ENCODE data around the gene ARPC2. TPM values are rescaled to one million over a fixed set of nuclear protein-coding genes. Genes with fewer than 3 reads are reported as not detected.

Gene ARPC2
- total RNA-seq, 1 donor from 2014 or later, result 446 TPM

DNA sequence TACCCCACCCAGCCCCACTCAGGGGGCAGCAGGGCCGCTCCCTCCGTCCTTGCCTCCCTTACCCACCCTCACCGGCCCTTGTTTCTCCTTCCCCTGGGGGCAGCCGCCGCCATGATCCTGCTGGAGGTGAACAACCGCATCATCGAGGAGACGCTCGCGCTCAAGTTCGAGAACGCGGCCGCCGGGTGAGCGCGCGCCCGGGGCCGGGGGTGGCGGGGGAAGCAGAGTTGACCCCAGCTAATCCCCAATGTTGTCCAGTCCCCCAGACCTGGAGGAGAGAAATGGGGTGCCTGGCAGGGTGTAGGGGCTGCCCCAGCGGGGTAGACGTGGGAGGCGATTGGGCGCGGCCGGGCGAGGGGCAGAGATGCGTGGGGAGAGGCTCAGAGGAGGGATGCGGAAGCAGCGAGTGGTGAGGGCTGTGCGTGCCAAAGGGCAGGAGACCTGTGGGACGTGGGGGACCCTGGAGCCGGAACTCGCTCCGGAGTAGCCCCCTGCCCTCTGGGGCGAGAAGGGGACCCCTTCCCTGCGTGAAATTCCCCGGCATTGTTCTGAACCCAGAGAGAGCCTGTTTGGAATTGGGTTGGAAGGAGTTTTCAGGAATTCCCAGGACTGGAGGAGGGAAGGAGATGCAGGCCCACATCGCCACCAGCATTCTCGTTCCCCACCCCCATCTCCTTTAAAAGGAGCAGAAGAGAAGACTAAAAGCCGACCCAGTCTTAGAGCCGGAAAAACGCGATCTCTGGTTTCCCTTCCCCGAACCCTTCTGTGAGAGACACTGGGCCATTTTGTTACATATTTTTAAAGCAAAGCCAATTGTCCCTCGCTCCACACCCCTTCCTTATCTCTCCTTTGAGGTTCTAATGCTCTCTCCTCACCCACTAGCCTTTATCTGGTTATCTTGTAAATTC lies 625 bp downstream of the ARPC2 start:
- DNase-seq (ENCODE audit: low read depth, low spot score), result no peak

- no peak for DNase-seq (ENCODE audit: low read depth, low spot score)
Measured at GRCh38 chr2:218218268-218219185, 1.5 kb downstream of the ARPC2 start.

GRCh38 chr2:218219934-218220333 lies 2.9 kb downstream of the ARPC2 start:
- no peak for DNase-seq (ENCODE audit: low read depth, low spot score)

GRCh38 chr2:218221000-218221399 lies 4.0 kb downstream of the ARPC2 start:
- DNase-seq (ENCODE audit: low read depth, low spot score), result no peak

GRCh38 chr2:218223046-218223445 lies 6.1 kb downstream of the ARPC2 start:
- DNase-seq (ENCODE audit: low read depth, low spot score), result no peak

DNA sequence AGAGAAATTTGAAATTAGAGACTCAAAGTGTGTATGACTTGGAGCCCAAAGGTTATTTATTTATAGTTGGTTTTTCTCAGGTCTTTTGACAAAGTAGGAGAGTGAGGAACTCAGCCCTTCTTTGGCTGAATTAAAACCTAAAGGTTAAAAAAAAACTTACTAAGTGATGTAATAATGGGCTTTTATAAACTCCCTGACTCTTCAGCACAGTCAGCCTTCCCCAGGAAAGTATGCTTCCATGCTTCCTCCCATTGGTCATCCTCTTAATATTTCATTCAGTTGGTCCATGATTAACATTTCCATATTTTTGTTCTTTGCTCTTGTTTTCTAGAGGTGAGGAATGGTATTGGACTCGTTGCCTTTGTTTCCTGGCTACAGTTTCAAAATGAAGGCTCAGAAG lies 7.2 kb downstream of the ARPC2 start:
- DNase-seq (ENCODE audit: low read depth, low spot score), result no peak

GRCh38 chr2:218226903-218227302 lies 9.9 kb downstream of the ARPC2 start:
- no peak for DNase-seq (ENCODE audit: low read depth, low spot score)

DNA sequence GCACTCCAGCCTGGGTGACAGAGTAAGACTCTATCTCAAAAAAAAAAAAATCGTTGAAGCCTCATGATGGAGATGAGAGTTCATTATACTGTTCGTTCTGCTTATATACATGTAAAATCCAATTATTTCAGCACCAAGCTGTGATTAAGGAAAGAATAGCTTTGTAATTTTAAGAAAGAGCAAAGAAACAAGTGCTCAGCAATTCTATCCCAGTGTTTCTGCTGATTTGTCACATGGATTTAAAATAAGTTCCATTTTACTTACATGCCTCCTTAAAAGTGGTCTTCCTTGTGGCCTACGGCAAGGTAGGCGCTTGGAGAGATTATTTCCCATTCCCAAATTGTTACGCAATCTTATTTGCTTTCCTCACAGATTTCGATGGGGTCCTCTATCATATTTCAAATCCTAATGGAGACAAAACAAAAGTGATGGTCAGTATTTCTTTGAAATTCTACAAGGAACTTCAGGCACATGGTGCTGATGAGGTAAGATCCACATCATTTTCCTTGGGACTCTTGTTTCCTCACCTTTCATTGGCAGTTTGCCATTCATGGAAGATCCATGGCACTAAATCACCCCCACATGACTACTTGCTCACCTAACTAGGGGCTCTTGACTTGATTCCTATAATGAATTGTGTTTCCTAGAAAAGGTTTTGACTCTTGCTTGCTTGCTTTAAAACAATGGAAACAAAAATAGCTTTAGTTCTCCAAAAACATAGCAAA lies 11.5 kb downstream of the ARPC2 start:
- no peak for DNase-seq (ENCODE audit: low read depth, low spot score)

GRCh38 chr2:218229239-218229638 lies 12.2 kb downstream of the ARPC2 start:
- DNase-seq (ENCODE audit: low read depth, low spot score), result peak; percentile 63

DNA sequence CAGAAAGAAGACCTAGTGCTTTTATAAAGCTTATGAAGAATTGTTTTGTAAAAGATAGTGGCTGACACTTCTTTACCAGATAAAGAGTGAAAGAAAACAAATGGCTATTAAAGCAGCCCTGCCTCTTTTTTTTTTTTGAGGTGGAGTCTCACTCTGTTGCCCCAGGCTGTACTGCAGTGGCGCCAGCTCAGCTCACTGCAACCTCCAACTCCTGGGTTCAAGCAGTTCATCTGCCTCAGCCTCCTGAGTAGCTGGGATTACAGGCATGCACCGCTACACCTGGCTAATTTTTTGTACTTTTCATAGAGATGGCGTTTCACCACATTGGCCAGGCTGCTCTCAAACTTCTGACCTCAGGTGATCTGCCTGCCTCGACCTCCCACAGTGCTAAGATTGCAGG lies 12.9 kb downstream of the ARPC2 start:
- no peak for DNase-seq (ENCODE audit: low read depth, low spot score)

- DNase-seq (ENCODE audit: low read depth, low spot score), result no peak
Measured at GRCh38 chr2:218230882-218231281, 13.9 kb downstream of the ARPC2 start.

- no peak for DNase-seq (ENCODE audit: low read depth, low spot score)
Measured at GRCh38 chr2:218233543-218233942, 16.6 kb downstream of the ARPC2 start.

DNA sequence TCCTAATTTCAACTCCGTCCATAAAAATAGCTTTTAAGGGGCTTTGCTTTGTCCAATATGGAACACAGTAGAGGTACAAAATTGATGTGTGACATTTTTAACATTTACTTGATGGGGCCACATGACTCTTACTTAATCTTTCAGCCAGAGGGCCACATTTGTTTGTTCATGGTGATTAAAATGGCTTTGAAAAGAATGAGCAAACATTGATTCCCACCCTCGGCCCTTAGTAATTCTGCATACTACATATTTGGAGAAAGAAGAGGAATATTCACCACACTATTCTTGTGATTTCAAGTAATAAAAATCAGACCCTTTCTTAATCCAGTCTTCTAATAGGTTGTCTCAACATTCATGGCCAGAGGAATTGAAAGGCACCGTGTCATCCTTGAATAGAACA lies 17.5 kb downstream of the ARPC2 start:
- DNase-seq (ENCODE audit: low read depth, low spot score), result no peak

GRCh38 chr2:218235017-218235416 lies 18.0 kb downstream of the ARPC2 start:
- no peak for DNase-seq (ENCODE audit: low read depth, low spot score)

DNA sequence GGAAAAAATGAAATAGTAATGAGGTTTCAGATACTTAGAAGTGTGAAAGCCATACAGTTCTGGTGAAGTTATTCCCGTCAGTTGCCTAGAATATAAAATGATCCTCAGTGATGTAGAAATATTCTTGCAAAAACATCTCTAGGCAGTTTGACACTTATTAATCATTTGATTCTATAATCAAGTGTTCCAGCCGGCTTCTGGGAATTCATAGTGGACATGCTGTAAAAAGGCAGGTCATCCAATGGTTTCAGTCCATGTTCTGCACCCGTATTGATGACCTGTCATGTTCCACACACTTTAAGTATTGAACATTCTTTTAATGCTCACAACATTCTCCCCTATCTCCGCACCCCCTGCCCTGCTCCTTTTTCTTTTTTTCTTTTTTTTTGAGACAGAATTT lies 19.8 kb downstream of the ARPC2 start:
- no peak for DNase-seq (ENCODE audit: low read depth, low spot score)

DNA sequence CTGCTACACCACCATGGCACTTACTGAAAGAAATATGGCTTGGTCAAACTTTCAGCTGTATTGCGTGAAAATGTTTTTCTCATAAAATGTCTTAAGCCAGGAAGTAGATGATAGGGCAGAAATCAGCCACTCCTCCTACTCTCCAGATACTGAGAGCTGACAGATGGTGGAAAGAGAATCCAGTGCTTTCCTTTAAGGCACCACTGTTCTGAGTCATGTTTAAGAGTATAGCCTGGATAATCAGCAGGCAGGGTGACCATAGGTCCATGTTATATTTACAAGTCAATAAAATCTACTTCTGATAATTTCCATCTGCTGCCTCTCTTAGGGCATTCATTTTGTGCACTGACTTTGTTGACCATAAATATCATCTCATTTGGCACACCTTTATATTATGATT lies 21.9 kb downstream of the ARPC2 start:
- no peak for DNase-seq (ENCODE audit: low read depth, low spot score)

GRCh38 chr2:218244204-218244603 lies 27.2 kb downstream of the ARPC2 start:
- no peak for DNase-seq (ENCODE audit: low read depth, low spot score)

DNA sequence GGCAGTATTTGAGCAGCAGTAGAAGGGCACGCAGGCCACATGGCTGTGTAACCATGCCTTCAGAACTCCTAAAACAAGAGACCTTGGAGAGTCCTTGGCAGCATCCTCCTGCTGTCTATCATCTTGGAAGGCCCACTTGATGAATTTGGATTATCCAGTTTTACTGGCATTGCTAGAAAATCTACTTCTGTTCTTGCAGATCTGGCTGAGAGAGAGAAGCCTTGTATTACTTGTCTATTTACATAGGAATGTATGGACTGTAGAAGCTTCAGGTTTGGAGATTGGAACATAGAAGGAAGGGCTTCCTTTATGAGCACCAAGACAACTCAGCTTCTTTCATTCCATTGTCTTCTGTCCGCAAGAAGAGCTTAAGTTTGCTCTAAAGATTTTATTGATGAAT lies 27.7 kb downstream of the ARPC2 start:
- DNase-seq (ENCODE audit: low read depth, low spot score), result no peak

- DNase-seq (ENCODE audit: low read depth, low spot score), result no peak
Measured at GRCh38 chr2:218245214-218245613, 28.2 kb downstream of the ARPC2 start.

- no peak for DNase-seq (ENCODE audit: low read depth, low spot score)
Measured at GRCh38 chr2:218249691-218250090, 32.7 kb downstream of the ARPC2 start.

DNA sequence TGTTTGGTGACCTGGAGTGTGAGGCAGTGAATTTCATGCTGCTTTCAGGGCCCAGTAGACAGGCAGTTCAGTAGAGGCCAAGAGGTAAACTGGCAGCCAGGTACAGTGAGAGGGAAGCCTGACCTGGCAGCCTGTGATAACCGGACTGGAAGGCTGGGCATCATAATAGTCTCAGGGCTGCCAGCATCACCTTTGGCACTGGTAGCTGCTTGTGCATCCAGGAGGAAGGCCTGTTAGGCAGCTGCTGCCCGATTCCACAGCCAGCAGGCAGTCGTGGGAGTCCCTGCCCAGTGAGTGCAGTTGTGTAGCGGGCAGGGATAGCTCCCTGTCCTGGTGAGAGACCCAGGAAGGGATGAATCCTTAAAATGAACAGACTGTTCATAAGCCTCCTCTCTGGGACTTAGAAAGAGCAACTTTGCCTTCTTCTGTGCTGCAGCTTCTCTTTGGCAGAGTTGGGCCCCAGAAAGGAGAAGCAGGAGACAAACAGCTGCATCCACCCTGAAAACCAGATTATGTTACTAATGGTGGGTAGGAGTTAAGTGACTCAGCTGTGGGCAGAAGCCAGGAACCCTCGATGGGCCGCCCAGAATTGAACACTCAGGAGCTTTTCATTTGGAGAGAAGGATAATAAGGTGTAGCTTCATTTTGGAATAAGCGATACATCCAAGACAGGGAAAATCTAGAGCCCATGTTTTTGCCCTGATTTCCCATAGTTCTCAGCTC lies 35.7 kb downstream of the ARPC2 start:
- no peak for DNase-seq (ENCODE audit: low read depth, low spot score)

Measured in pulmonary artery endothelial cell (primary cell).